ENCODE measurements around the gene SUCLG2.

Gene SUCLG2

GRCh38 chr3:67614195-67614594 is 40.2 kb downstream of the SUCLG2 start:
- Histone ChIP-seq H3K79me2 (ENCODE audit: low read length) (peaks cover 13% of the 10 kb centered on the region; the same call in 1 of the 2 replicates), H3K9me3 (replicated peaks; ENCODE audit: insufficient read depth, low read length) (no peaks in the 10 kb centered on the region), H3K4me3 (ENCODE audit: low read length) (no peak overlapping the region), H3K9me2 (replicated peaks; ENCODE audit: insufficient read depth, low read length) (no peaks in the 10 kb centered on the region), H4K20me1 (ENCODE audit: insufficient read depth, low read length) (no peaks in the 10 kb centered on the region), H3F3A (ENCODE audit: insufficient read depth, low read length) (no peaks in the 10 kb centered on the region), H3K9ac (ENCODE audit: low read length) (no peak overlapping the region), H3K27me3 (replicated peaks; ENCODE audit: insufficient read depth, low read length) (no peaks in the 10 kb centered on the region), H3K4me2 (ENCODE audit: low read depth, low read length) (no peak overlapping the region), H3K36me3 (replicated peaks; ENCODE audit: insufficient read depth, low read length) (no peaks in the 10 kb centered on the region; the same call in 1 of the 2 replicates), H2AFZ (ENCODE audit: low read length) (no peak overlapping the region), H3K27ac (ENCODE audit: low read length) (no peak overlapping the region), H3K4me1 (ENCODE audit: low read length) (no peaks in the 10 kb centered on the region)
- DNase-seq: no peak
- TF ChIP-seq EZH2phosphoT487 (IDR thresholded peaks at IDR 0.05; ENCODE audit: low read length) (no peak), CTCF (IDR thresholded peaks at IDR 0.05; ENCODE audit: low read length) (no peak), EZH2 (optimal IDR thresholded peaks at IDR 0.05; ENCODE audit: low read depth, low read length) (no peak)

GRCh38 chr3:67610458-67610857 is 44.0 kb downstream of the SUCLG2 start:
- H3K9me2 ChIP-seq (replicated peaks; ENCODE audit: insufficient read depth, low read length): no peaks in the 10 kb centered on the region
- H2AFZ ChIP-seq (ENCODE audit: low read length): no peak overlapping the region
- H3K79me2 ChIP-seq (ENCODE audit: low read length): 0 out of 2 replicates have a peak, but pooled peaks cover 3% of the 10 kb centered on the region
- H3K4me2 ChIP-seq (ENCODE audit: low read depth, low read length): no peak overlapping the region
- no peaks in the 10 kb centered on the region for H3F3A ChIP-seq (ENCODE audit: insufficient read depth, low read length)
- H3K4me1 ChIP-seq (ENCODE audit: low read length): no peaks in the 10 kb centered on the region
- H3K27me3 ChIP-seq (replicated peaks; ENCODE audit: insufficient read depth, low read length): no peaks in the 10 kb centered on the region
- H3K27ac ChIP-seq (ENCODE audit: low read length): no peak overlapping the region
- no peak overlapping the region for H3K9ac ChIP-seq (ENCODE audit: low read length)
- no peak for DNase-seq
- TF ChIP-seq CTCF (IDR thresholded peaks at IDR 0.05; ENCODE audit: low read length) (no peak), EZH2phosphoT487 (IDR thresholded peaks at IDR 0.05; ENCODE audit: low read length) (no peak), EZH2 (optimal IDR thresholded peaks at IDR 0.05; ENCODE audit: low read depth, low read length) (no peak)
- no peaks in the 10 kb centered on the region for H4K20me1 ChIP-seq (ENCODE audit: insufficient read depth, low read length)
- H3K4me3 ChIP-seq (ENCODE audit: low read length): no peak overlapping the region
- H3K9me3 ChIP-seq (replicated peaks; ENCODE audit: insufficient read depth, low read length): no peaks in the 10 kb centered on the region
- H3K36me3 ChIP-seq (replicated peaks; ENCODE audit: insufficient read depth, low read length): no peaks in the 10 kb centered on the region; the same call in 1 of the 2 replicates

GRCh38 chr3:67609709-67610108 is 44.7 kb downstream of the SUCLG2 start:
- Histone ChIP-seq H3K9me2 (replicated peaks; ENCODE audit: insufficient read depth, low read length) (no peaks in the 10 kb centered on the region), H3K9me3 (replicated peaks; ENCODE audit: insufficient read depth, low read length) (no peaks in the 10 kb centered on the region), H3K27me3 (replicated peaks; ENCODE audit: insufficient read depth, low read length) (no peaks in the 10 kb centered on the region), H3K36me3 (replicated peaks; ENCODE audit: insufficient read depth, low read length) (no peaks in the 10 kb centered on the region; the same call in 1 of the 2 replicates), H3K4me1 (ENCODE audit: low read length) (no peaks in the 10 kb centered on the region), H3F3A (ENCODE audit: insufficient read depth, low read length) (no peaks in the 10 kb centered on the region), H4K20me1 (ENCODE audit: insufficient read depth, low read length) (no peaks in the 10 kb centered on the region), H2AFZ (ENCODE audit: low read length) (no peak overlapping the region), H3K27ac (ENCODE audit: low read length) (no peak overlapping the region), H3K79me2 (ENCODE audit: low read length) (0 out of 2 replicates have a peak, but pooled peaks cover 3% of the 10 kb centered on the region), H3K4me2 (ENCODE audit: low read depth, low read length) (no peak overlapping the region), H3K9ac (ENCODE audit: low read length) (no peak overlapping the region), H3K4me3 (ENCODE audit: low read length) (no peak overlapping the region)
- TF ChIP-seq EZH2 (optimal IDR thresholded peaks at IDR 0.05; ENCODE audit: low read depth, low read length) (no peak), EZH2phosphoT487 (IDR thresholded peaks at IDR 0.05; ENCODE audit: low read length) (no peak), CTCF (IDR thresholded peaks at IDR 0.05; ENCODE audit: low read length) (no peak)
- no peak for DNase-seq

Data from MM.1S (cell line).